ENCODE data around the gene ZNF521. TPM values are rescaled to one million over a fixed set of nuclear protein-coding genes. Genes with fewer than 3 reads are reported as not detected.

Gene ZNF521
- polyA plus RNA-seq, 3 donors: 0.07 to 0.20 TPM; not detected in 1

GRCh38 chr18:25291150-25291549 is 60.8 kb downstream of the ZNF521 start:
- H3K4me3 ChIP-seq (replicated peaks in 1 of 3; ENCODE audit: low read depth in 2 of 3, low read length in 3 of 3): no peak overlapping the region
- H3K79me2 ChIP-seq (ENCODE audit: insufficient read depth, low read length): no peaks in the 10 kb centered on the region
- WGBS (ENCODE audit: insufficient coverage): no CpG with 5 or more reads among the region's 3 CpGs
- H3K4me2 ChIP-seq (replicated peaks; ENCODE audit: extremely low read depth, low read length, poor library complexity, severe bottlenecking): no peak overlapping the region
- no peaks in the 10 kb centered on the region for H4K20me1 ChIP-seq (ENCODE audit: insufficient read depth, low read length)
- H2AFZ ChIP-seq (ENCODE audit: insufficient read depth, low read depth, low read length, poor library complexity, severe bottlenecking): no peak overlapping the region
- H3K27ac ChIP-seq (ENCODE audit: low read depth in 1 of 2, low read length in 2 of 2): no peak overlapping the region
- H3K9ac ChIP-seq (ENCODE audit: insufficient read depth, low read length, poor library complexity, severe bottlenecking): no peak overlapping the region
- intact Hi-C loops (cut with micrococcal nuclease): no loop called here
- H3K4me1 Mint-ChIP-seq: peaks cover 2% of the 10 kb centered on the region
- H3K4me3 Mint-ChIP-seq: no peak overlapping the region
- H3K9me3 Mint-ChIP-seq: no peaks in the 10 kb centered on the region
- no peaks in the 10 kb centered on the region for H3K27me3 Mint-ChIP-seq (ENCODE audit: low read depth in 3 of 3)
- TF ChIP-seq CTCF (IDR thresholded peaks at IDR 0.05): no peak
- no peaks in the 10 kb centered on the region for H3K27me3 ChIP-seq (ENCODE audit: control insufficient read depth in 2 of 2, insufficient read depth in 2 of 2, low read length in 2 of 2)
- no peaks in the 10 kb centered on the region for H3K36me3 Mint-ChIP-seq
- no peaks in the 10 kb centered on the region for H3K9me3 ChIP-seq (replicated peaks in 1 of 2; ENCODE audit: control insufficient read depth in 1 of 2, insufficient read depth in 1 of 2, low read length in 2 of 2)
- no peak for DNase-seq
- no peaks in the 10 kb centered on the region for H3K4me1 ChIP-seq (ENCODE audit: control insufficient read depth in 1 of 2, insufficient read depth in 2 of 2, low read length in 2 of 2)
- H3K27ac Mint-ChIP-seq: no peak overlapping the region
- H3K36me3 ChIP-seq (replicated peaks in 1 of 2; ENCODE audit: control insufficient read depth in 1 of 2, insufficient read depth in 2 of 2, low read length in 2 of 2): no peaks in the 10 kb centered on the region

GRCh38 chr18:25289001-25289631 is 62.9 kb downstream of the ZNF521 start:
- H3K9ac ChIP-seq (ENCODE audit: insufficient read depth, low read length, poor library complexity, severe bottlenecking): no peak overlapping the region
- no peaks in the 10 kb centered on the region for H3K36me3 ChIP-seq (replicated peaks in 1 of 2; ENCODE audit: control insufficient read depth in 1 of 2, insufficient read depth in 2 of 2, low read length in 2 of 2)

More at GRCh38 chr18:25289001-25289631, 62.9 kb downstream of the ZNF521 start:
- peaks cover 2% of the 10 kb centered on the region for H3K4me1 Mint-ChIP-seq
- DNase-seq: no peak
- no peaks in the 10 kb centered on the region for H3K36me3 Mint-ChIP-seq
- H3K27ac Mint-ChIP-seq: peak overlapping the region in 1 of 7 donors; percentile 33
- intact Hi-C loops (cut with micrococcal nuclease): no loop called here
- no peaks in the 10 kb centered on the region for H3K27me3 Mint-ChIP-seq (ENCODE audit: low read depth in 3 of 3)
- Histone ChIP-seq H3K4me1 (ENCODE audit: control insufficient read depth in 1 of 2, insufficient read depth in 2 of 2, low read length in 2 of 2) (peaks cover 0 to 5% of the 10 kb centered on the region in 2 donors), H2AFZ (ENCODE audit: insufficient read depth, low read depth, low read length, poor library complexity, severe bottlenecking) (no peak overlapping the region), H3K4me2 (replicated peaks; ENCODE audit: extremely low read depth, low read length, poor library complexity, severe bottlenecking) (no peak overlapping the region), H3K79me2 (ENCODE audit: insufficient read depth, low read length) (no peaks in the 10 kb centered on the region), H3K4me3 (replicated peaks in 1 of 3; ENCODE audit: low read depth in 2 of 3, low read length in 3 of 3) (no peak overlapping the region), H3K27ac (ENCODE audit: low read depth in 1 of 2, low read length in 2 of 2) (no peak overlapping the region), H3K9me3 (replicated peaks in 1 of 2; ENCODE audit: control insufficient read depth in 1 of 2, insufficient read depth in 1 of 2, low read length in 2 of 2) (no peaks in the 10 kb centered on the region), H3K27me3 (ENCODE audit: control insufficient read depth in 2 of 2, insufficient read depth in 2 of 2, low read length in 2 of 2) (no peaks in the 10 kb centered on the region), H4K20me1 (ENCODE audit: insufficient read depth, low read length) (no peaks in the 10 kb centered on the region)
- no peak for TF ChIP-seq CTCF (IDR thresholded peaks at IDR 0.05)
- WGBS (ENCODE audit: insufficient coverage): 78% methylated on average over 4 of the region's 9 CpGs
- H3K4me3 Mint-ChIP-seq: no peak overlapping the region
- no peaks in the 10 kb centered on the region for H3K9me3 Mint-ChIP-seq

All from CD14-positive monocyte (primary cell).